ENCODE data around the gene ACAP2.
A peak's percentile ranks its signal among the peaks of the same experiment; 100 is the strongest.

Gene ACAP2

GRCh38 chr3:195416795-195417194, 26.0 kb downstream of the ACAP2 start:
- Histone ChIP-seq H3K36me3 (ENCODE audit: insufficient read depth) (no peaks in the 10 kb centered on the region), H4K20me1 (ENCODE audit: insufficient read depth) (no peaks in the 10 kb centered on the region), H3K27ac (no peak overlapping the region), H3K4me2 (no peak overlapping the region), H3K27me3 (ENCODE audit: insufficient read depth, low read depth) (no peaks in the 10 kb centered on the region), H3K9ac (no peak overlapping the region), H3K4me1 (ENCODE audit: low read depth, poor library complexity, severe bottlenecking) (no peaks in the 10 kb centered on the region), H3K4me3 (IDR thresholded peaks at IDR 0.05; ENCODE audit: insufficient read depth, low read depth, low read length) (no peak overlapping the region), H2AFZ (ENCODE audit: low read depth) (no peak overlapping the region), H3K79me2 (ENCODE audit: insufficient read depth, low read depth) (peaks cover 53% of the 10 kb centered on the region; the same call in 1 of the 2 replicates)
- no peak for TF ChIP-seq CTCF (conservative IDR thresholded peaks at IDR 0.05; ENCODE audit: low read depth, low read length)

- Histone ChIP-seq H3K4me1 (ENCODE audit: low read depth, poor library complexity, severe bottlenecking) (peaks cover 36% of the 10 kb centered on the region), H3K9ac (no peak overlapping the region), H3K4me2 (no peak overlapping the region), H3K27ac (no peak overlapping the region), H2AFZ (ENCODE audit: low read depth) (no peak overlapping the region), H3K27me3 (ENCODE audit: insufficient read depth, low read depth) (no peaks in the 10 kb centered on the region), H3K36me3 (ENCODE audit: insufficient read depth) (no peaks in the 10 kb centered on the region), H4K20me1 (ENCODE audit: insufficient read depth) (no peaks in the 10 kb centered on the region; the same call in 1 of the 2 replicates), H3K79me2 (ENCODE audit: insufficient read depth, low read depth) (peaks cover 54% of the 10 kb centered on the region; the same call in 1 of the 2 replicates), H3K4me3 (IDR thresholded peaks at IDR 0.05; ENCODE audit: insufficient read depth, low read depth, low read length) (no peak overlapping the region)
- no peak for TF ChIP-seq CTCF (conservative IDR thresholded peaks at IDR 0.05; ENCODE audit: low read depth, low read length)
These were observed 31.0 kb downstream of the ACAP2 start for GRCh38 chr3:195411836-195412235.

- Histone ChIP-seq H3K4me2 (peak overlapping the region; percentile 25; the same call in 1 of the 2 replicates), H3K27ac (no peak overlapping the region), H2AFZ (ENCODE audit: low read depth) (no peak overlapping the region), H3K4me1 (ENCODE audit: low read depth, poor library complexity, severe bottlenecking) (peaks cover 36% of the 10 kb centered on the region), H3K36me3 (ENCODE audit: insufficient read depth) (no peaks in the 10 kb centered on the region), H3K9ac (no peak overlapping the region), H3K79me2 (ENCODE audit: insufficient read depth, low read depth) (peaks cover 58% of the 10 kb centered on the region; the same call in 1 of the 2 replicates), H3K4me3 (IDR thresholded peaks at IDR 0.05; ENCODE audit: insufficient read depth, low read depth, low read length) (no peak overlapping the region), H4K20me1 (ENCODE audit: insufficient read depth) (no peaks in the 10 kb centered on the region; the same call in 1 of the 2 replicates), H3K27me3 (ENCODE audit: insufficient read depth, low read depth) (no peaks in the 10 kb centered on the region)
- TF ChIP-seq CTCF (conservative IDR thresholded peaks at IDR 0.05; ENCODE audit: low read depth, low read length) = no peak
These were observed 32.3 kb downstream of the ACAP2 start for GRCh38 chr3:195410546-195410945.

GRCh38 chr3:195407531-195408409, 35.0 kb downstream of the ACAP2 start:
- peaks cover 36% of the 10 kb centered on the region for H3K4me1 ChIP-seq (ENCODE audit: low read depth, poor library complexity, severe bottlenecking)
- H3K79me2 ChIP-seq (ENCODE audit: insufficient read depth, low read depth) = peaks cover 49% of the 10 kb centered on the region; the same call in 1 of the 2 replicates
- TF ChIP-seq CTCF (conservative IDR thresholded peaks at IDR 0.05; ENCODE audit: low read depth, low read length) = no peak
- H3K4me2 ChIP-seq = no peak overlapping the region
- H2AFZ ChIP-seq (ENCODE audit: low read depth) = no peak overlapping the region
- H3K36me3 ChIP-seq (ENCODE audit: insufficient read depth) = no peaks in the 10 kb centered on the region
- H3K27ac ChIP-seq = no peak overlapping the region
- H3K27me3 ChIP-seq (ENCODE audit: insufficient read depth, low read depth) = no peaks in the 10 kb centered on the region
- H3K9ac ChIP-seq = no peak overlapping the region
- no peaks in the 10 kb centered on the region; the same call in 1 of the 2 replicates for H4K20me1 ChIP-seq (ENCODE audit: insufficient read depth)
- no peak overlapping the region for H3K4me3 ChIP-seq (IDR thresholded peaks at IDR 0.05; ENCODE audit: insufficient read depth, low read depth, low read length)

Measured in KMS-11 (cell line).